Dermis blood vessel endothelial cell (primary cell): ENCODE data around the gene TRIOBP. TPM values are rescaled to one million over a fixed set of nuclear protein-coding genes. Genes with fewer than 3 reads are reported as not detected.
A peak's percentile ranks its signal among the peaks of the same experiment; 100 is the strongest.

Experiments
- DNase-seq: peaks from one replicate; pipeline ENCODE4 v3.0.0; 2010
- total RNA-seq: library from RNA; depleted of rRNA; stranded (reverse); fragments of >200 nt; gene quantifications from 2 replicates; pipeline ENCODE4 v1.2.3, GENCODE V29; 2014

Gene TRIOBP
- total RNA-seq, 1 donor from 2014 or later = 165 TPM

GRCh38 chr22:37728620-37729019, 31.8 kb downstream of the TRIOBP start:
- no peak for DNase-seq

- no peak for DNase-seq
Measured at GRCh38 chr22:37731804-37732471, 35.1 kb downstream of the TRIOBP start.

- DNase-seq = no peak
Measured at GRCh38 chr22:37732699-37733607, 36.1 kb downstream of the TRIOBP start.

- no peak for DNase-seq
Measured at GRCh38 chr22:37733625-37734401, 37.0 kb downstream of the TRIOBP start.

GRCh38 chr22:37734402-37734700, 37.5 kb downstream of the TRIOBP start:
- no peak for DNase-seq

GRCh38 chr22:37734964-37735451, 38.2 kb downstream of the TRIOBP start:
- peak; percentile 72 for DNase-seq

- no peak for DNase-seq
Measured at GRCh38 chr22:37739035-37739434, 42.2 kb downstream of the TRIOBP start.

- DNase-seq = no peak
Measured at GRCh38 chr22:37739611-37740049, 42.8 kb downstream of the TRIOBP start.

- DNase-seq = no peak
Measured at GRCh38 chr22:37740455-37741311, 43.8 kb downstream of the TRIOBP start.

GRCh38 chr22:37741312-37741795, 44.5 kb downstream of the TRIOBP start:
- DNase-seq = no peak

GRCh38 chr22:37742376-37743171, 45.7 kb downstream of the TRIOBP start:
- peak; percentile 55 for DNase-seq

GRCh38 chr22:37744589-37744988, 47.7 kb downstream of the TRIOBP start:
- DNase-seq = no peak

GRCh38 chr22:37745548-37746365, 48.9 kb downstream of the TRIOBP start:
- peak; percentile 88 for DNase-seq

- DNase-seq = peak; percentile 38
Measured at GRCh38 chr22:37746366-37747079, 49.7 kb downstream of the TRIOBP start.

GRCh38 chr22:37747080-37747714, 50.3 kb downstream of the TRIOBP start:
- peak; percentile 66 for DNase-seq

- peak; percentile 23 for DNase-seq
Measured at GRCh38 chr22:37747715-37748100, 50.9 kb downstream of the TRIOBP start.

GRCh38 chr22:37748659-37749058, 51.8 kb downstream of the TRIOBP start:
- DNase-seq = no peak

GRCh38 chr22:37749226-37749625, 52.4 kb downstream of the TRIOBP start:
- no peak for DNase-seq
